GM12878 (cell line): ENCODE results near the gene CBS.

Experiments used
- CBFB ChIP-seq: IDR thresholded peaks from 2 replicates; pipeline ENCODE4 v1.6.1; 2016; ENCODE audit warnings: antibody characterized with exemption, low read depth
- RBBP5 ChIP-seq: fragments of 200-600 bp; sonication (generic); conservative IDR thresholded peaks from 2 replicates; pipeline ENCODE4 v1.6.1; 2016
- YY1 ChIP-seq: IDR thresholded peaks from 2 replicates; pipeline ENCODE4 v1.6.1; 2011; ENCODE audit warnings: low read depth, mild to moderate bottlenecking, low read length
- TF ChIP-seq, protein P1 (sequence below): fragments of 150-350 bp; IDR thresholded peaks from 2 replicates; pipeline ENCODE4 v1.6.1; 2014; ENCODE audit warnings: mild to moderate bottlenecking, low read depth, low read length
- TF ChIP-seq, protein P2 (sequence below), 3 experiments: IDR thresholded peaks in 2 of 3; conservative IDR thresholded peaks in 1 of 3; 2 replicates each; pipeline ENCODE4 v1.5.1; 2011; ENCODE audit warnings: low read depth in 3 of 3, low read length in 3 of 3, mild to moderate bottlenecking in 3 of 3, control low read depth in 2 of 3, moderate library complexity in 2 of 3, inconsistent platforms in 1 of 3, mixed read lengths in 1 of 3; ENCODE audit not compliant: control insufficient read depth in 2 of 3, insufficient read depth in 1 of 3; ENCODE audit errors: extremely low read depth in 1 of 3
- TF ChIP-seq, protein P3 (sequence below): IDR thresholded peaks from 2 replicates; pipeline ENCODE4 v1.6.1; 2012; ENCODE audit warnings: low read depth, low read length, improper control_type of control experiment

DNA sequence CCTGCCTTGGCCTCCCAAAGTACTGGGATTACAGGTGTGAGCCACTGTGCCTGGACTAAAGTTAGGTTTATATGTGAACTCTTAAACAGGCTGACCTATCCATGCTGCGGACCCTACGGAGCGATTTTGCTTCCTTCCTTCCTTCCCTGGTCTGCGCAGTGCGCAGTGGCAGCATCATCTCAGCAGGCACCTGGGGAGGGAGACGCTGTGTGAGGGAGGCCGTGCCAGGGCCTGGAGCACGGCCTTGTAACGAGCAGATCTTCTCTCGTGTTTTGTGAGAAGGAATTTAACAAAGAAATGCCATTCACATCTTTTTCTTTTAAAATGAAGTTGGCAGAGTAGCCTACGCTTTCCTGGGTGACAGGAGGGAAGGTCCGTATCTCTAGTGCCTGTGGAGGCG is 55.5 kb downstream of the CBS start:
- TF ChIP-seq, protein P1, sequence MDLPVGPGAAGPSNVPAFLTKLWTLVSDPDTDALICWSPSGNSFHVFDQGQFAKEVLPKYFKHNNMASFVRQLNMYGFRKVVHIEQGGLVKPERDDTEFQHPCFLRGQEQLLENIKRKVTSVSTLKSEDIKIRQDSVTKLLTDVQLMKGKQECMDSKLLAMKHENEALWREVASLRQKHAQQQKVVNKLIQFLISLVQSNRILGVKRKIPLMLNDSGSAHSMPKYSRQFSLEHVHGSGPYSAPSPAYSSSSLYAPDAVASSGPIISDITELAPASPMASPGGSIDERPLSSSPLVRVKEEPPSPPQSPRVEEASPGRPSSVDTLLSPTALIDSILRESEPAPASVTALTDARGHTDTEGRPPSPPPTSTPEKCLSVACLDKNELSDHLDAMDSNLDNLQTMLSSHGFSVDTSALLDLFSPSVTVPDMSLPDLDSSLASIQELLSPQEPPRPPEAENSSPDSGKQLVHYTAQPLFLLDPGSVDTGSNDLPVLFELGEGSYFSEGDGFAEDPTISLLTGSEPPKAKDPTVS: no peak
- TF ChIP-seq RBBP5 (no peak), YY1 (no peak), CBFB (no peak)
- TF ChIP-seq, protein P2, sequence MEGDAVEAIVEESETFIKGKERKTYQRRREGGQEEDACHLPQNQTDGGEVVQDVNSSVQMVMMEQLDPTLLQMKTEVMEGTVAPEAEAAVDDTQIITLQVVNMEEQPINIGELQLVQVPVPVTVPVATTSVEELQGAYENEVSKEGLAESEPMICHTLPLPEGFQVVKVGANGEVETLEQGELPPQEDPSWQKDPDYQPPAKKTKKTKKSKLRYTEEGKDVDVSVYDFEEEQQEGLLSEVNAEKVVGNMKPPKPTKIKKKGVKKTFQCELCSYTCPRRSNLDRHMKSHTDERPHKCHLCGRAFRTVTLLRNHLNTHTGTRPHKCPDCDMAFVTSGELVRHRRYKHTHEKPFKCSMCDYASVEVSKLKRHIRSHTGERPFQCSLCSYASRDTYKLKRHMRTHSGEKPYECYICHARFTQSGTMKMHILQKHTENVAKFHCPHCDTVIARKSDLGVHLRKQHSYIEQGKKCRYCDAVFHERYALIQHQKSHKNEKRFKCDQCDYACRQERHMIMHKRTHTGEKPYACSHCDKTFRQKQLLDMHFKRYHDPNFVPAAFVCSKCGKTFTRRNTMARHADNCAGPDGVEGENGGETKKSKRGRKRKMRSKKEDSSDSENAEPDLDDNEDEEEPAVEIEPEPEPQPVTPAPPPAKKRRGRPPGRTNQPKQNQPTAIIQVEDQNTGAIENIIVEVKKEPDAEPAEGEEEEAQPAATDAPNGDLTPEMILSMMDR (IDR thresholded peaks at IDR 0.05 in 2 of 3, conservative IDR thresholded peaks at IDR 0.05 in 1 of 3; ENCODE audit: control insufficient read depth in 2 of 3, extremely low read depth in 1 of 3, insufficient read depth in 1 of 3, low read depth in 3 of 3, low read length in 3 of 3): no peak
- TF ChIP-seq, protein P3, sequence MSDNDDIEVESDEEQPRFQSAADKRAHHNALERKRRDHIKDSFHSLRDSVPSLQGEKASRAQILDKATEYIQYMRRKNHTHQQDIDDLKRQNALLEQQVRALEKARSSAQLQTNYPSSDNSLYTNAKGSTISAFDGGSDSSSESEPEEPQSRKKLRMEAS: no peak
